Renal pelvis (tissue), 4 donors: ENCODE measurements around the gene HNF1A. TPM values are rescaled to one million over a fixed set of nuclear protein-coding genes. Genes with fewer than 3 reads are reported as not detected.

Source experiments
- DNase-seq: peaks from one replicate; pipeline ENCODE4 v3.0.0-alpha.2; 2013
- polyA plus RNA-seq, 3 donors: library from polyadenylated mRNA; unstranded; fragments of 120-200 nt; gene quantifications; one replicate each; pipeline ENCODE4 v1.2.1, GENCODE V29; 2013; ENCODE audit not compliant: insufficient read length in 3 of 3

Gene HNF1A
- polyA plus RNA-seq, 3 donors = 20.9 to 25.7 (median 25.2) TPM

GRCh38 chr12:120956579-120957300, 21.6 kb upstream of the HNF1A start:
- no peak for DNase-seq

DNA sequence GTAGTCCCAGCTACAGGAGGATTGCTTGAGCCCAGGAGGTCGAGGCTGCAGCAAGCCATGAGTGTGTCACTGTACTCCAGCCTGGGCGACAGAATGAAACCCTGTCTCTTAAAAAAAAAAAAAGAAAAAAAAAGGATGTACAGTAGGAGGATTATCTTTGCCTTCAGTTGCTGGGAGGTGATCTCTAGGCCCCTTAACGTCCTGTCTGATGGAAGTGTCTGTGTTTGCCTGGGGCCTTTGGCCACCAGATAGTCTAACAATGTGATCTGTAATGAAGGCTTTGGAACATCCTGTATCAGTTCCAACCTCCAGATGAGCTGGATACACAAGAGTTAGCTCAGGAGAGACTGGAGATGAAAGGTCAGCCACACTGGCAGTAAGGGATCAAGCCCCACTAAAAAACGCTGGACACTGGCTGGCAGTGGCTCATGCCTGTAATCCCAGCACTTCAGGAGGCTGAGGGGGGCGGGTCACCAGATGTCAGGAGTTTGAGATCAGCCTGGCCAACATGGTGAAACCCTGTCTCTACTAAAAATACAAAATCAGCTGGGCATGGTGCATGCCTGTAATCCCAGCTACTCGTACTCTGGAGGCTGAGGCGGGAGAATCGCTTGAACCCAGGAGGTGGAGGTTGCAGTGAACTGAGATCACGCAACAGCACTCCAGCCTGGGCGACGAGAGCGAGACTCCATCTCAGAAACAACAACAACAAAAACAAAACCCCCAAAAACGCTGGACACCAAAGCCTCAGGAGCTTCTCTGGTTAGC, 19.0 kb upstream of the HNF1A start:
- DNase-seq = no peak

GRCh38 chr12:120960657-120961056, 17.7 kb upstream of the HNF1A start:
- DNase-seq = no peak

DNA sequence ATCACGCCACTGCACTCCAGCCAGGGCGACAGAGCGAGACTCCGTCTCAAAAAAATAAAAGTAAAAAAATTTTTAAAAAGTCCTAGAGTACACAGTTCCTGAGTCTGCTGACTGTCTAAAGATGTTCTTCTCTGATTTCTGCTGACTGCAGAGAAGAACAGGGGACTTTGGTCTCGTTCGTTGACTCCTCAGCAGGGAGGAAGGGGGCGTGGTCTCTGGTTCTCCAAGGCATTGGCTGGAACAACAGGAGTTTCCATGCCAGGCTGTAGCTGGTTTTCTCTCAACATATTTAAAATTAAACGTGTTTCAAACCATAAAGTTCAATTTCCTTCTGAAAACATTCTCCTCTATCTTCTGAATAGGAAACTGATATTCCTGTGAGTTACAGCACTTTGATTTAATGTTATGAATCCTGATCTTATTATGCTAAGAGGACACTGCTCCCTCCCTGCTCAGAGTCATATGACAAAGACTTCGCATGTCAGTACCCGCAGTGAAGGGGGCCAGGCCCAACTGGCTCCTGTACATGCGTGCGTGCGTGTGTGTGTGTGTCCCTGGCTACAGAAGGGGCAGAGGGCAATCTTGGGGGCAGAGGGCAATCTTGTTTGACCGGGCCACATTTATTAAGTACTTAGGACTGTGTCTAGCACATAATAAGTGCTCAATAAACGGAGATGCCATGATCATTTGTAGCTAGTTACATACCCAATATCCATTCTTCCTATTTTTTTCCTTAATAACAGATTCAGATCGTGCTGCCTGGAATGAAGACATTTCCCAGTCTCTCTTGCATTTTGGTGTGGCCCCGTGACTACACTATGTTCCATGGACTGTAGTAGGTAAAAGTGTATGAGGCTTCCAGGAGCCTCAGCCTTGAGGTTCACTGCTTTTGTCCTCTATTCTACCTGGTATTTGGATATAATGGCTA, 16.5 kb upstream of the HNF1A start:
- peak; percentile 58 for DNase-seq

GRCh38 chr12:120962532-120963020, 15.8 kb upstream of the HNF1A start:
- no peak for DNase-seq

DNA sequence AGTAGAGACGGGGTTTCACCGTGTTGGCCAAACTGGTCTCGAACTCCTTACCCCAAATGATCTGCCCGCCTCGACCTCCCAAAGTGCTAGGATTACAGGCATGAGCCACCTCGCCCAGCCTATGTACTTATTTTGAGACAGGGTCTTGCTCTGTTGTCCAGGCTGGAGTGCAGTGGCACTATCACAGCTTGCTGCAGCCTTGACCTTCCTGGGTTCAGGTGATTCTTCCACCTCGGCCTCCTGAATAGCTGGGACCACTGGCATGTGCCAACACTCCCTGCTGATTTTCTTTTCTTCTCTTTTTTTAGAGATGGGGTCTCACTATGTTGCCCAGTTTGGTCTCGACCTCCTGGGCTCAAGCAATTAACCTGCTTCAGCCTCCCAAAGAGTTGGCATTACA, 14.0 kb upstream of the HNF1A start:
- DNase-seq = no peak

- DNase-seq = no peak
Observed at GRCh38 chr12:120965534-120966091, 12.7 kb upstream of the HNF1A start.

DNA sequence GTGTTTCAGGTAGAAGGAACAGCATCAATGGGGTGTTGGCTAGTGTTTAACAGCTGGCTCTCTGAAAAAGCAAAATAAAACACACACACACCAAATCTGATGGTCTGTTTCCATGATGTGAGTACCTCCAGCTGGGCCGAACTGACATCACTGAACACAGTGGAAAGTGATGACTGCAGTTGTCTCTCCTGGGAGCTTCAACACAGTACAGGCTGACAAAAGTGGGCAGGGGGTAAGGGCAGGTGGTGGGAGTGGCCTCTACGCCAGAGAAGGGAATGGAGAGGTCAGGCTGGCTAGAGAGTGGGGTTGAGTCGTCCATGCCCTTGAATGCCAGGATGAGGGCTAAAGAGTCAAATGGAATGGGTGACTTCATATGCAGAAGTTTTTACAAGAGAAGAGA, 8.0 kb upstream of the HNF1A start:
- DNase-seq = no peak

- DNase-seq = peak; percentile 52
Observed at GRCh38 chr12:120971299-120972180, 6.8 kb upstream of the HNF1A start.

- peak; percentile 88 for DNase-seq
Observed at GRCh38 chr12:120972870-120973543, 5.3 kb upstream of the HNF1A start.

GRCh38 chr12:120977531-120978295, 630 bp upstream of the HNF1A start:
- DNase-seq = no peak

GRCh38 chr12:120979220-120979861, 998 bp downstream of the HNF1A start:
- no peak for DNase-seq

DNA sequence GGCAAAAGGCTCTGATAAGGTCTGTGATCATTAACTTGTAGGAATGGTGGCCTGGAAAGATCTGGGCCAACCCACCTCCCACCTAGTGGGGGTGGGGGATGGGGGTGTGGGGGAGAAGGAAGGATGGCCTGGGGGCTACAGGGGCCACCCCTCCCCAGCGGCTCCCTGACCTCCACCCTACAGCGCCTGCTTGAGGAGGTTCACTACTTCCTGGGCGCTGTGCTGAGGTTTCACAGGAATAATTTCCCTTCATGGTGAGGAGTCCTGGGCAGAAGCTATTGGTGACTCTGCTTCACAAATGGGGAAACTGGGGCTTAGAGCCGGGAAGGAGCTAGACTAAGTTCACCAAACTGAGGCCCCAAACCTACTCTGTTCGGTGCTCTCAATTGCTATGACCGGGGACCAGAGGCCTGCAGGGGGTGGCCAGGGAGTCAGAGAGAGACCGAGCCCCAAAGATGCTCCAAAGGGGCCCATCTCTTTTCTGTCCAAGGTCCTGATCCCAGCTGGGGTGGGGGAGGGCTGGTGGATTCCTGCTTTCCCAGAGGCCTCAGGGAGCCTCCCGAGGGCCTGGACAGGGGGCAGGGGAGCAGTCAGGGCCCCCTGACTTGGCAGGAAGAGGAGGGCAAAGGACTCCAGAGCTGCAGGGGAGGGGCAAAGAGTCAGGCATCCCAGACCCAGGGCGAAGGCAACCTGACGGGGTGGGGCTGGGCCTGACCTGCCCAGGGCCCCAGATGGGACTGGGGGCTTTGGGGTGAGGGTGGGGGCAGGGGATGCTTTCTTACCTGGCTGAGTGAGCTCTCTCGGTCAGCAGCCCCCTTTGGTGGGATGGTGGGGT, 1.7 kb downstream of the HNF1A start:
- DNase-seq = no peak

- peak; percentile 56 for DNase-seq
Observed at GRCh38 chr12:120980800-120981368, 2.5 kb downstream of the HNF1A start.

DNA sequence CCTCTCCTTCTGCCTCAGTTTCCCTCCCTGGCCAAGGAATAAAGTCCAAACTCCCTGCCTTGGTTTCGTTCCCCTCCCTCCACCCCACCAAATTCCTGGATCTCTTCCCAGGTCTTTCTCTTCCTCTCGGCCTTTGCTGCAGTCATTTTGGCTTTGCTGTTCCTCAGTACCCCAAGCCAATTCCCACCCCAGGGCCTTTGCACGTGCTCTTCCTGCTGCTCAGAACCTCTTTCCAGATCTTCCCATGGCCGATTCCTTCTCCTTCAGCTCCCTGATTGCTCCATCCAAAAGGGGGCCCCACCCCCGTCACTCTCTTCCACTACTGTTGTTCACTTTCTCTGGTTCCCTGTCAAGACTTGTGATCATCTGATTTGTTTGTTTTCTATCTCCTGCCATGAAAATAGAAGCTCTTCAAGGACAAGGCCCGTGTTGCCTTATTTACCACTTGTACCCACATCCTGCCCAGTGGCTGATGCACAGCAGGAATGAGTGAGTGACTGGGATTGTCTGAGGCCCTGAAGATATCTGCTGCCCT, 3.1 kb downstream of the HNF1A start:
- DNase-seq = no peak

GRCh38 chr12:120982659-120983058, 4.3 kb downstream of the HNF1A start:
- DNase-seq = no peak

GRCh38 chr12:120983759-120984158, 5.4 kb downstream of the HNF1A start:
- DNase-seq = no peak
